Right renal pelvis (tissue), 4 donors: Measurements from ENCODE around the gene TUBB1. TPM values are rescaled to one million over a fixed set of nuclear protein-coding genes. Genes with fewer than 3 reads are reported as not detected.
"Not testable (repeated sequence)": the region's sequence is repeated elsewhere in the genome, so short reads cannot be mapped to it uniquely, and the experiment has no call there.

ENCODE experiments used
- DNase-seq, 4 donors: peaks; one replicate each; pipeline ENCODE4 v3.0.0-alpha.2; 2013; ENCODE audit warnings: low read depth in 4 of 4, low spot score in 3 of 4, missing footprints in 1 of 4
- polyA plus RNA-seq, 4 donors: library from polyadenylated mRNA; unstranded; fragments of 120-200 nt; gene quantifications; one replicate each; pipeline ENCODE4 v1.2.1, GENCODE V29; 2013; ENCODE audit not compliant: insufficient read length in 4 of 4

The TUBB1 gene
- polyA plus RNA-seq, 4 donors: 1.8 to 5.4 (median 2.5) TPM

DNA sequence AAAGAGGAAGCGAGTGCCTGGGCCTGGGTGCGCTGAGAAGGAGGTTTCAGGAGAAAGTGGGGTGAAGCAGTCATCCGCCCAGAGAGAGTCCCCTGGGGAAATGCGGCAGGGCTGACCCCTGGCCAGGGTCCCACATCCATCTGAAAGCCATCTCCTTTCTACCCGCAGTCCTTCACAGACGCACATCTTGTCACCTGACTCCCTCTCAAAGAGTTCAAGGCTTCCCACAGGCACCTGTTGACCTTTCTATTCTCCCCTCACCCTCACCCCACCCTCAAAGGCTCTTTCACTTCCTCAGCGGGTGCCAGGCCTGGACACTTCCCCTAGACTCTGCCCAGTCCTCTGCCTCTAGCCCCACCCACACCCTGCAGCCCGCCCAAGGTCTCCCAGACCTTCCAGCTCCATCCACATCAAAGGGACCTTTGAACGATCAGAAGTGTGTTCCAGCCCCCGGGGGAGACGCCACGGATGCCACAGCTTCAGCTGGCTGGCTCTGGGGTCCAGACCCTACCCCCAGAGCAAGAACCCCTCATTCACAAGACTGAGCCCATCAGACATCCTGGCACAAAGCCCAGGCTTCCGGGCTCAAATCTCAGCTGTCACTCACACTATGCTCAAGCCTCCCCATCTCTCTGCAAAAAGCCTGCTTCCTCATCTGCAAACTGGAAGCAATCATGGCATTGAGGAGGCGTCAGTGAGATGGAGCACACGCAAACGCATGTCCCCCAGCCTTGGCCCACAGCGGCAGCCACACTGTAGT, 14.3 kb upstream of the TUBB1 start:
- DNase-seq: no peak

DNA sequence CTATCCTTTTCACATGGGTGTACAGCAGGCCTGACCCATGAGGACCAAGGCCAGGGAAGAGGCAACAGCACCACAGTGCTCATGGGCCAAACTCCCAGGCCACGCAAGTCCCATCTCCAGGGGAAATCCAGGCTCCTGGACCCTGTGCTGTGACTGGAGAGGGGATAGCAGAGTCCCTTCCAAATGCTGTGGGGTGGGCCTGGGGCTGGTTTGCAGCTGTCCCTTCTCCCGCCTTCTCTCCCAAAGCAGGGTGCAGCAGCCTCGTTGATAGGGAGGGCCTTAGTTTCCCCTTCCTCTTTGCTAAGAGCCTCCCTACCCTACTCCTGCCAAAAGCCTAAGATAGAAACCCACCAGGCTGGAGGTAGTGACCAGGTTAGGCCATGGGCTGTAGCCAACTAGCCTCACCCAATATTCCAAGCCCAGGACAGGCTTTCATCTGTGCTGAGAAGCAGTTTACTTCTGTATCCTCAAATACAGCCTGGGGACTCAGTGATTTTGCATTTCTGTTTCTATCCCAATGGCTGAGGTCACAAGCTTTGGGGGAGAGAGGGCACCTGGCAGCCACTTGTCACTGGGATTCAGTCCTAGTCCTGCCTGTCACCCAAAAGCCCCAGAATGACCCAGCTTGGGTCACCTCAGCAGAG, 13.6 kb upstream of the TUBB1 start:
- DNase-seq: no peak

DNA sequence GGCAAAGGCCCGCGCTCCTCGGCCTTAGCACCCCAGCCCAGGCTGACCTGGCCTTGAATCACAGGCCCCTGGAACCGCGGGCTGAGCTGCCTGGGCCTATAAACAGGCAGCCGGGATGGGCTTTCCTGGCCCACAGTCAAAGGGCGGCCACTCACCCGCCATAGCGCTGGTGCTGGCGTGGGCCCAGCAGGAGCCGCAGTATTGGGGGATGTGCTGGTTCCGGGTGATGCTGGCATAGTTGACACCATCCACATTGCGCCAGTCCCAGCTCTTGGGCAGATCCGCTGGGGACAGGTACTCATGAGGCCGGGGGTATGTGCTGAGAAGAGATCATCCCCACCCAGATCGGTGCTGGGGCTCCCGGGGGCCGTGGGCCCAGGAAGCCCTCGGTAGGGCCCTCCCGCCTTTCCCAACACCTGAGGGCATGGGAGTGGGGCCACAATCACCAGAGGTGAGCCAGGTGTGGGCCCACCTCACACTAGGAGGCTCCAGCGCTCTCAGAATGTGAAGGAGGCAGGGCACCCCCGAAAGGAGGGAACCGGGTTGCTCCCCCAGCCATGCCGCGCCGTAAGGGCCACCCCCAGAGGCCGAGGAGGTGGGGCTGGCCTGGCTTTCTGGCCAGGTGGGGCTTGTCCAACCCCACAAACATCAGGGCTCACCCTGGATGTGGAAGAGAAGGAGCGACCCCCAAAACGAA, 12.9 kb upstream of the TUBB1 start:
- no peak for DNase-seq

DNA sequence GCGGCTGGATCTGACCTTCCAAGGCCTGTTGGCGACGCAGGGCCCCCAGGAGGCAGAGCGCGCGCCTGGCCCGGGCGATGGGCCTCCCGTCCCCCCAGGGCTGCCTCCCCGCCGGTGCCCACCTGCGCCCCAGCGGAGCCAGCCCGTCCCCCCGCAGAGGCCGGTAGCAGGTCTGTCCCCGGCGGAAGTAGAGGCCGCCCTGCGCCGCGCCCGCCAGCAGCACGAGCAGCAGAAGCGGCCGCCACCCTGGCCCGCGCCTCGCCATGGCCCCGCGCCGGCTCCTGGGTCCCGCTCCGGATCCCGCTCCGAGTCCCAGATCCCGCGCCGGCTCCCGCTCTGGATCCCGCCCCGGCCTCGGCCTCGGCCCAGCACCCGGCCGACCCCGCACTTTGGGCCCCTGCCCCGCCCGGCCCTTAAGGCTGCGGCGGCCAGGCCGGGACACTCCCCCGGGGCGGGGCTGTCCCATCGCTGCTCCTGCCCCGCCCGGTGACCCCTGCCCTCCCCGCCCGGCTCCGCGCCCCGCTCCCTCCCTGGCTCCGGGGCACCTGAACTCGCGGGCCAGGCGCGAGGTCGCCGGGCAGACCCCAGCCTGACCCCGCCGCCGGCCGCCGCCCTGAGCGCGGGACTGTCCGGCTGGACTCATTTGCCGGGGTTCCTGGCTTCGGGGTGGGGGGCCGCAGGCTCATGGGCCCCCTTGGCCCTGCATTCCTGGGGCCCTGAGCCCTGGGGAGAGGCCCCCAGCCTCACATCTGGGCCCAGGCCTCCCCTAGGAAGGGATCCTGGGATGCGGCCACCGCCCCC, 12.2 kb upstream of the TUBB1 start, which contains the start of gene CTSZ:
CTSZ (minus strand) TSS at position 391 of the 801 bp plus-strand sequence; CDS start at position 265, 126 bp downstream.
- DNase-seq: peak in 3 of 4 donors; percentile 25 to 43 (median 41)

DNA sequence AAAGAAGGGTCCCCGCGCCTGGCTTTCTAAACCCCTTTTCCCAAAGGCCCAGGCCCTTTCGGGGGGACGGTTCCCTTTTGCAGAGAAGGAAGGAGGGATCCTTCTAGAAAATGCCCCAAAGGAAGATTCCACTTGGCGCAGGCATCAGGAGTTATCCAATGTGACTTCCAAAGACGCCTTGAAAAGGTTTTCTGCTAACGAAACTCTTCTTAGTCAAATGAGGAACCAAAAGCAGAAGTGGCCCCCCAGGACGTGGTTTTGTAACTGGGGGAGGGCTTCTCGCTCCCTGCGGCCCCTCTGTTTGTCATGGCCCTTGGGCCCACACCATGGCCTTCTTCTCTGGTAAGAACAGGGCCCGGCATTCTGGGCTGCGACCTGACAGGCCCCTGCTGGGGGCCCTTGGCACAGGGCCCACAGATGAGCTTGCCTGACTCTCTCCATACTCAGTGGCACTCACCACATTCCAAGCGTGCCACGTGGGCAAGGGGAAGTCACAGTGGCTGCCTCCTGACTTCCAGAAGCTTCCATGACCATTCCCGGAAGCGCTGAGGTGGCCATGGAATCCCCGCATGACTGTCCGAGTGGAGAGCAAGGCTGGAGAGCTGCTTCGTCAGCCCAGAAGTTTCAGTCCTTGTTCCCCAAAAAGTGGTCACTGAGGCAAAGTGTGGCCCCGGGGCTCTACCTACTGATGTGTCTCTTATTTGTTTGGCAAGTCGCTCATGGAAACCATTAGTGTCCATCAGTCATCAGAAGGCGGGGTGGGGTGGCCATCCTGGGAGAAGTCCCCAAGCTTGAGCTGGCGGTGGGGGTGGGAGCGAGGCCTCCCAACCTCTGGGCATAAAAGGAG, 11.3 kb upstream of the TUBB1 start:
- DNase-seq: no peak

DNA sequence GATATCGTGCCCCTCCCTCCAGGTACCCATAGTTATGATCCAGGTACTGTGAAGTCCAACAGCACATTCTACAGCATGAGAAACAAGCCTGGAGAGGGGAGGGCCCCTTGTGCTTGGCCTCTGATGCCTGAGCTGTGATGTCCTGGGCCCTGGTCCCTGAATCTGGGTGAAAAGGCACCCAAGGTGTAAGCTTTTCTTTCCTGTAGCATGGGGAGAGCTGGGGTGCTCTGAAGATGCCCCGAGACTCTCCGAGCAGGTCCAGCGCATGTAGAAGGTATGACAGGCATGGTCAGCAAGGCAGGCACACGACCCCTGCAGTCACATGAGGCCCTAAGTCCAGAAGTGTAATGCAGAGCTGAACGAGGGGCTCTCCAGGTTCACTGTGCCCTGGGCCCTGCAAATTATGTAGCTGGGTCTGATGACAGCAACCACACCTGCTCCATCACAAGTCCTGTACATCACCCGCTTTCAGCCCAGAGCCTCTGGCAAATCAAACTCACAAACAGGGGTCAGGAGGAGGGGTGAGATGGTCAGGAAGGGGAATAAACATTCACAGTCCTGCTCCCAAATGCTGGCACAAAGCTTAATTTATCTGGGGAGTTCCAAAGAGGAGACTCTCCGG, 10.4 kb upstream of the TUBB1 start:
- no peak for DNase-seq

DNA sequence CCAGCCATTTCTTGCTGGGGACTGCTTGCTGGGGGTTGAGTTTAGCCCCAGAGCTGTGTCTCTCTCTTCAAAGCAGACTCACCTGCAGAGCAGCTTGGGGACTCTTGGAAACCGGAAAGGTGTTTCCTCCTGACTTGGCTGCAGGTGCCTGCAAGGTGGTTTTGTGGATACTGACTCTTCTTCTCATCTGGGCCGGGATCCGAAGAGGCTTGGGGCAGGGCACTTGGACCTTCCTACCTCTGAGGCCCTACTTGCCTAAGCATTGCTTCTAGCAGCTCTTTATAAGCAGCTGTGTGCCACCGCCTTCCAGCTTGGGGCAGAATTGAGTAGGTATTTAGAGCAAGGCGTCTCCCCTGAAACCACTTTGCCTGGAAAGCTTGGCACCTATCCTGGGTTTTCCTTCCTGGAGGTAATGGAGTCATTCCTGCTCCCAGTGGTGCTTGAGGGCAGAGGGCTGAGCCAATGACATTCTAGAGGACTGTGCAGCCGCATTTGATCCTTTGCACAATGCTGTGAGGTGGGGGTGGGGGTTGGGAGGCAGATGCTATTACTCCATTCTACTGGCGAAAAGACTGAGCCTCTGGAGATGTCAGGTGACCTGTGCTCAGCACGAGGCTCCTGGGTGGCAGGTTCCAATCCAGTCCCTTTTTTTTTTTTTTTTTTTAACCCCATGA, 8.8 kb upstream of the TUBB1 start:
- no peak for DNase-seq

DNA sequence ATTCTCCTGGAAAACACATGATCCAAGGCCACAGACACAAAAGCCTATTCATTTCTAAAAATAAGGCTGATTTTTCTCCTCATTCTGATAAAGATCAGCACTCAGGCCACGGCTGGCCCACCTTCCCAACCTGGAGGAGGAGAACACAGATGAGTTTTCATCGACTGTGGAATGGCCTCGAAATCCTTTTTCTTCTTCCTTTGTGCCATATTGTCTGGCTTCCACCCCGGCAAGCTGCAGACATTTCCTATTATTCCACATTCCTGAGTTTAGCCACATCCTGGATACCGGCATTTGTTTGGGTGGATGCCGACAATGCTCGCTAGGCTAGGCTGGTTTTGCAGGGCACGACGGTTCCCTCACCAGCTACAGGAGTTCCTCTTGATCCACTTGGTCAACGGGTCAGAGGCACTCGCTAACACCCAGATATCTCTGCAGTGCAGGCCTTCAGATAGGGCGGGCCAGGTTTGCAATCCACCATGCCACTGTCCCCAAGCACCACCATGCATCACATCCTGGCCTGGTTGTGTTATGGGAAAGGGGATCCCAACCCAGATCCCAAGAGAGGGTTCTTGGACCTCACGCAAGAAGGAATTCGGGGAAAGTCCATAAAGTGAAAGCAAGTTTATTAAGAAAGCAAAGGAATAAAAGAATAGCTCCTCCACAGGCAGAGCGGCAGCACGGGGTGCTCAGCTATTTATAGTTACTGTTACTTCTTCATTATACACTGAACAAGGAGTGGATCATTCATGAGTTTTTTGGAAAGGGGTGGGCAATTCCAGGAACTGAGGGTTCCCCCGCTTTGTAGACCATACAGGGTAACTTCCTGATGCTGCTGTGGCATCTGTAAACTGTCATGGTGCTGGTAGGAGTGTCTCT, 8.0 kb upstream of the TUBB1 start:
- DNase-seq: no peak

DNA sequence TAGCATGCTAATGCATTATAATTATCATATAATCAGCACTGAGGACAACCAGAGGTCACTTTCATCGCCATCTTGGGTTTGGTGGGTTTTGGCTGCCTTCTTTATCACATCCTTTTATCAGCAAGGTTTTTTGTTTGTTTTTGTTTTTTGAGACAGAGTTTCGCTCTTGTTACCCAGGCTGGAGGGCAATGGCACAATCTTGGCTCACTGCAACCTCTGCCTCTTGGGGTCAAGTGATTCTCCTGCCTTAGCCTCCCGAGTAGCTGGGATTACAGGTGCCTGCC, 7.4 kb upstream of the TUBB1 start:
- DNase-seq: not testable (repeated sequence)

DNA sequence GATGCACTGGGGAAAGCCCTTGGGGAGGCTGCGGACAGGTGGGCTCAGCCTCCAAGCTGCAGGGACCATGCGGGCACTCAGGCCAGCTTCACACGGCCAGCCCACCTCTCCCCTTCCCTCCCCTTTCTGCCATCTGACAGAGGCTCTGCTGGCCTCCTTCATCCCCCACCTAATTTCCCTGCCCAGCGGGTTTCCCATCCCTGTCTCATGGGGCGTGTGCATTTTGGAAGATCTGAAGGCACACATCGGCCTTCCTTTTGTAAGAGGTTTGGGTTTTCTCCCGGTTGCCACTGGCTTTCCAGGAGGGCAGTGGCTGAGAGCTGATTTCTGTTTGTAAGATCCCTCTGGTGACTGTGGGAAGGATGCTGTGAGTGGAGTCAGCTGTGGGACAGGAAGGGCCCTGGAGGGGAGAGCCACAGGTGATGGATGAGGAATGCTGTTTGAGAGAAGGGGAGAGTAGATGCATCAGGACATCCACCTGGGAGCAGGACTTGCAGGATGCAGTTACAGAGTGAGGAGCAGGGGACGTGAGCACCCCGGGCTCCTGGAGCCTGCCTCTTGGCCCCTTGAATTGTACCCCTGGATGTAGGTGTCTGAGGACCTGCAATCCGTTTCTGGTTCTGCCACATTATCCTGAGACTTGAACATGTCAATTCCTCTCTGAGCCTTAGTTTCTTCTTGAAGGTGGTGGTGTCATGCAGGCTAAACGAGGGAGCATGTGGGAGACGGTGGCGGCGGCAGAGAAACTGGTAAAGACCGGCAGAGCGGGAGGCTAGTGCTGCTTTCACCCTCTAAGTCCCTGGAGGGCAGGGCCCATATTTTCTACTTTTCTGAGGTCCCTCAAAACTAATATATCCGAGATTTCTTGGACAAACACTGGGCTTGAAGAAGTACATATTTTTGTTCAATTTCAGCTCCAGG, 5.9 kb upstream of the TUBB1 start:
- DNase-seq: no peak

DNA sequence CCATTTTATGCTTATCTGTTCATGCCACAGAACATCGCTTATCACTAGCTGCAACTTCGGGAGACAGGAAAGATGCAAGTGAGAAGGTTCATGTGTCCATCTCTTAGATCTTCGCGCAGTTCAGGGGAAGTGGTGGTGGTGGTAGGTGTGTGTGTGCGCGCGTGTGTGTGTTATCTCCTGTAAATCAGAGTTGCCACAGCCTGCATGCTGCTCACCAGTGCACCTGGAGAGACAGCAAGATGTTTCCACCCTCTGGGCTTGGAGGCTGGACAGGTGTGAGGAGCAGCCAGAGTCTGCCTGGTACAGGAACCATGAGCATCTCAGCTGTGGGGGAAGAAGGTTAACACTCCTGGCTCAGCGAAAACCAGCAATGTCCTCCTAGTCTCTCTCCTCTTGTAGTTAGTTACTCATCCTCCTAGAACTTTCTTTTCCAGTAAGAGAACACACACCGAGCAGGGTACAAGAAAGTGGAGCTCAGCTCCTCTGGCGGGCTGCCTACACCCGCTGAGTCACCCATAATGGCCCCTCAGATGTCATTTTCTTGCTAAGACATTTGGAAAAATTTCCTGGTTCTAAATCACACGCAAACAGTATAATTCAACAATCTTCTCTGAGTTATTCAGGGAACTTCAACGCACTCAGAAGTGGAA, 5.1 kb upstream of the TUBB1 start:
- DNase-seq: no peak

DNA sequence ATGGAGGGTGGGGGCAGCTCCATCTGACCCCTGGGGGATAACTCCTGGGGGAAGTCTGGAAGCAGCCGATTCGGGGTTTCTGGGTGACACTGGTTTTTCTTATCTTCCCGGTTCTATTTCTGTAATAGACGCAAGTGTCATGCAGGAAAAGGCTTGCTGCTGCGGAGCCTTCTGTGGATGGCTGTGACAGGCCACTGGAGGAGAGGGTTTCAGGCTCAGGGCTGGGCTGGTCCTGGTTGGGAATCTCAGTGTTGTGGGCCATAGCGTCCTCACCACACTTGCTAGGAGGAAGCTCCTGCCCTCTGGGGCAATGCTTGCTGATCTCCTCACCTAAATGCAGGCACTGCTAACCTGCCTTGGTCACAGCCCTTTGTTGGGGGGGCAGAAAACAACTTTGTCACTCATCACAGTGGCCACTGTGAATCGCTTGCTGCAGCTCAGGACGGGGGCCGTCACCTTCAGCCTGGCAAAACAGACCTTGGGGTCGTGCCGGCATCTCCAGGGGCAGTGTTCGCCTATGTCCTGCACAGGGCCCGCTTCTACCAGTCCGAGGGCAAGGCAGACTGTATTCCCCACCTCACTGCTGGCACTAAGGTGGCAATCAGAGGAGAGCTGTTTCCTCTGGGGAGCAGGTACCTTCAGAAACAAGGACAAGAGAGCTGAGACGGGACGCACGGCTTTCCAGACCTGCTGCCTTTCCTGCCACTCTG, 4.4 kb upstream of the TUBB1 start:
- no peak for DNase-seq

DNA sequence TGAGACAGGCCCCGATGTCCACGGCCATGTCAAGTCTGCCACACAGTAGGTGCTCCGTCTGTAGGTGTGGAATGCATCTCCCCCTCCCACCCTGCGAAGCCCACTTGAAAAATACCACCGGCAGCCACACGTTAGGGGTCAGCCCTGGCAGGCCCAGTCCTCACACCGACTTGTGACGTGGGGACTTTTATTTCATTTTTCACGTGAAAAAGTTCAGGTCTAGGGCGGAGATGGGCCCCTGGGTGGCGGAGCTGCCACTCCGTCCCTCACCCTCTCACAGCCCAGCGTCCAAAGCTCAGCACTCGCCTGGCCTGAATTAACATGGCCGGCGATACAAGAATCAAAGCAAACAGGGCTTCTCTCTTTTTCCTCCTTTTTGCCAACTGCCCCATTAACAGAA, 3.8 kb upstream of the TUBB1 start:
- no peak for DNase-seq

DNA sequence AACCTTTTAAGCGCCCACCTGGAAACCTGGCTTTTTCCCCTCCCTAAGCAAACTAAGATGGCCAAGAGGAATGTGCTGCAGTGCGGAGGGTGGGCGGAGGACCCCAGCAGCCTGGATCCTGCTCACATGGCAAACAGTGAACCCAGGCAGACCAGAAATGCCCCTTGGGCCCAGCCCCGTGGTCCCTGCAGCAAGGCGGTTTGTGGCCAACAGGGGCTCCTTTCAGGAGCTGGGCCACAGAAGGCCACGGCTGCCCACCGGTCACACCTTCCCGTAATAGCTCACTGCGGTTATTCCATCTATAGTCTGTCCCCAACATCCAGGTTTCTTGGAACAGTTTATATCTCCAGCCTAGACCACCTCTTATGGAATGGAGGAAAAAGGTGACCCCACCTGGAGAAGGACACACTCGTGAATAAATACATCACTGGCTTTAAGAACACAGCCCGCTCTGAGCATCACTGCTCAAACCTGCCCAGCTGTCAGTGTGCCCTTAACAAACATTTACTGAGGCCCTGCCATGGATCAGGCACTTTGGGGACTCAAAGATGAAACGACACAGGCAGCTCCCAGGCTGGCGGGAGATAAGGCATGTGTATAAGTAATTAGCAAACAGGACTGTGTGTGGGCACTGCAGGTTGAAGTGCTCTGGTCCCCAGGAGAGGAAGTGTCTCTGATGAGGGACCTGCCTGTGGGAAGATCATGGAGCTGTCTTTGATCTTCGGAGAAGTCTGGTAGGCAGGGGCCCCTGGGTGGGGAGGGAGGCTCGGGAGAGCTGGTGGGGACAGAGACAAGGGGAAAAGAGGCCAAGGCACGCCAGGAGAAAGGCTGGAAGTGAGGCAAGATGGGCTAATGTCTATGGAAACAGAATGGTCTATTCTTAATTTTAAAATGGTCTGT, 3.2 kb upstream of the TUBB1 start:
- no peak for DNase-seq
